Activated T-helper 1 cell treated with Interleukin-2 at 50 U/mL for 16 hours (primary cell): ENCODE data around the gene ZHX3.

ENCODE experiments used
- DNase-seq: peaks from one replicate; pipeline ENCODE4 v3.0.0-alpha.2; 2020; ENCODE audit warnings: low read depth

The ZHX3 gene

GRCh38 chr20:41224281-41224680 lies 93.2 kb downstream of the ZHX3 start:
- no peak for DNase-seq

- no peak for DNase-seq
These were observed 94.4 kb downstream of the ZHX3 start for GRCh38 chr20:41223112-41223511.

GRCh38 chr20:41222703-41223102 lies 94.8 kb downstream of the ZHX3 start:
- no peak for DNase-seq

GRCh38 chr20:41222296-41222695 lies 95.2 kb downstream of the ZHX3 start:
- no peak for DNase-seq

GRCh38 chr20:41221614-41222218 lies 95.8 kb downstream of the ZHX3 start:
- DNase-seq = no peak

- DNase-seq = no peak
These were observed 97.7 kb downstream of the ZHX3 start for GRCh38 chr20:41219824-41220223.

GRCh38 chr20:41218466-41218865 lies 99.1 kb downstream of the ZHX3 start:
- no peak for DNase-seq

GRCh38 chr20:41217422-41217821 lies 100.1 kb downstream of the ZHX3 start:
- DNase-seq = no peak

- DNase-seq = no peak
These were observed 102.9 kb downstream of the ZHX3 start for GRCh38 chr20:41214666-41215065.

- no peak for DNase-seq
These were observed 103.3 kb downstream of the ZHX3 start for GRCh38 chr20:41214202-41214601.

GRCh38 chr20:41213150-41213820 lies 104.2 kb downstream of the ZHX3 start:
- no peak for DNase-seq

GRCh38 chr20:41205313-41205712 lies 112.2 kb downstream of the ZHX3 start:
- no peak for DNase-seq

GRCh38 chr20:41204304-41205265 lies 112.9 kb downstream of the ZHX3 start:
- no peak for DNase-seq

GRCh38 chr20:41203660-41204059 lies 113.9 kb downstream of the ZHX3 start:
- DNase-seq = no peak

- no peak for DNase-seq
These were observed 115.1 kb downstream of the ZHX3 start for GRCh38 chr20:41202426-41202825.

- DNase-seq = no peak
These were observed 115.8 kb downstream of the ZHX3 start for GRCh38 chr20:41201760-41202159.

GRCh38 chr20:41200446-41201202 lies 116.9 kb downstream of the ZHX3 start:
- no peak for DNase-seq

- DNase-seq = no peak
These were observed 119.1 kb downstream of the ZHX3 start for GRCh38 chr20:41198443-41198842.

- no peak for DNase-seq
These were observed 120.8 kb downstream of the ZHX3 start for GRCh38 chr20:41196653-41197225.

- DNase-seq = no peak
These were observed 125.0 kb downstream of the ZHX3 start for GRCh38 chr20:41192575-41192974.

- no peak for DNase-seq
These were observed 125.7 kb downstream of the ZHX3 start for GRCh38 chr20:41191562-41192500.
